ENCODE data around the gene REPS1. TPM values are rescaled to one million over a fixed set of nuclear protein-coding genes. Genes with fewer than 3 reads are reported as not detected.

REPS1 gene
- total and polyA plus RNA-seq, 2 of the 13 experiments (the other 11 are each of a cell fraction or from before 2014, with no cell fraction given), result 36.4 to 38.3 TPM

GRCh38 chr6:138912308-138912707 lies 75.7 kb downstream of the REPS1 start:
- ChIA-PET POLR2A (no interaction called here), CTCF (ENCODE audit: low intra/inter-chr PET ratio, low total read pairs) (no interaction called here)
- no peak overlapping the region for H3K27ac ChIP-seq (ENCODE audit: extremely low read length, insufficient read depth, low read length)
- DNase-seq (ENCODE audit: low spot score) (no peak), FAIRE-seq (no peak), ATAC-seq (no peak)
- in situ Hi-C loops (cut with HindIII; ENCODE audit: extremely low pct_ligation_motif_present, low pct_unique_long_range_greater_than_20kb) (no loop called here), intact Hi-C loops (cut with micrococcal nuclease; ENCODE audit: unreplicated experiment) (no loop called here)
- 100% methylated on average over 3 of the region's 3 CpGs for WGBS (ENCODE audit: low lambda C conversion rate)
- H2AFZ ChIP-seq (ENCODE audit: low read length), result no peak overlapping the region
- H3K4me3 ChIP-seq (replicated peaks in 1 of 3; ENCODE audit: insufficient read depth in 1 of 3, low read depth in 2 of 3, low read length in 3 of 3), result no peak overlapping the region
- peaks cover 10 to 60% of the 10 kb centered on the region in 2 experiments for H3K36me3 ChIP-seq (replicated peaks in 1 of 2; ENCODE audit: control insufficient read depth in 1 of 2, insufficient read depth in 2 of 2, low read length in 2 of 2)
- no peaks in the 10 kb centered on the region for H4K20me1 ChIP-seq (ENCODE audit: insufficient read depth, low read length)
- H3K27me3 ChIP-seq (ENCODE audit: control insufficient read depth in 1 of 2, insufficient read depth in 2 of 2, low read length in 2 of 2), result no peaks in the 10 kb centered on the region
- no peak overlapping the region for H3K4me2 ChIP-seq (ENCODE audit: low read depth, low read length)
- no peak overlapping the region for H3K9ac ChIP-seq (ENCODE audit: insufficient read depth, low read depth, low read length)
- H3K4me1 ChIP-seq (ENCODE audit: insufficient read depth, low read length), result no peaks in the 10 kb centered on the region
- H3K79me2 ChIP-seq (ENCODE audit: insufficient read depth, low read length), result no peaks in the 10 kb centered on the region
- no peaks in the 10 kb centered on the region for H3K9me3 ChIP-seq (ENCODE audit: low read length)
- no peak for TF ChIP-seq SMYD3 (CRISPR knock-in tag; IDR thresholded peaks at IDR 0.05)
- no peak for TF ChIP-seq AHR (CRISPR knock-in tag; IDR thresholded peaks at IDR 0.05)
- no peak for TF ChIP-seq KDM6A (CRISPR knock-in tag; IDR thresholded peaks at IDR 0.05; ENCODE audit: low read depth)
- TF ChIP-seq TAF15 (IDR thresholded peaks at IDR 0.05; ENCODE audit: low read depth, low read length, poor library complexity, severe bottlenecking), result no peak
- TF ChIP-seq TFDP1 (CRISPR knock-in tag; IDR thresholded peaks at IDR 0.05; ENCODE audit: borderline replicate concordance), result no peak
- TF ChIP-seq PCBP1 (IDR thresholded peaks at IDR 0.05; ENCODE audit: borderline replicate concordance, low read depth, low read length), result no peak
- no peak for TF ChIP-seq ZNF709 (CRISPR knock-in tag; IDR thresholded peaks at IDR 0.05)
- TF ChIP-seq SOX6 (IDR thresholded peaks at IDR 0.05), result no peak
- TF ChIP-seq SOX6 (CRISPR knock-in tag; IDR thresholded peaks at IDR 0.05), result no peak
- TF ChIP-seq HHEX (CRISPR knock-in tag; IDR thresholded peaks at IDR 0.05), result no peak
- no peak for TF ChIP-seq ZNF275 (CRISPR knock-in tag; IDR thresholded peaks at IDR 0.05; ENCODE audit: borderline replicate concordance)
- no peak for TF ChIP-seq ZSCAN22 (CRISPR knock-in tag; IDR thresholded peaks at IDR 0.05)
- TF ChIP-seq ZNF230 (CRISPR knock-in tag; IDR thresholded peaks at IDR 0.05), result no peak
- no peak for TF ChIP-seq HES4 (CRISPR knock-in tag; IDR thresholded peaks at IDR 0.05; ENCODE audit: borderline replicate concordance)
- TF ChIP-seq ZC3H13 (CRISPR knock-in tag; IDR thresholded peaks at IDR 0.05), result no peak
- no peak for TF ChIP-seq XRCC5 (optimal IDR thresholded peaks at IDR 0.05; ENCODE audit: low read length)
- no peak for TF ChIP-seq ZNF441 (CRISPR knock-in tag; IDR thresholded peaks at IDR 0.05; ENCODE audit: borderline replicate concordance)
- no TSS peak for BruUV-seq (replicated peaks)
